SK-N-SH (cell line): Measurements from ENCODE around the gene GUCA2B. TPM values are rescaled to one million over a fixed set of nuclear protein-coding genes. Genes with fewer than 3 reads are reported as not detected.

ENCODE experiments used
- CTCF ChIA-PET: fragments of 300-600, 350-600 bp; formaldehyde crosslinking; extraction: SDS; loops from one replicate; lab custom pipeline; 2021; lab: Yijun Ruan, JAX
- POLR2A ChIA-PET: fragments of 350-600 bp; sonication (Branson Sonifier 250); formaldehyde crosslinking; extraction: SDS; loops from one replicate; lab custom pipeline; 2020; ENCODE audit warnings: antibody characterized with exemption, inconsistent platforms; lab: Yijun Ruan, JAX
- DNase-seq: peaks from one replicate; pipeline ENCODE4 v3.0.0; 2012
- H2AFZ ChIP-seq: fragments of 200-600 bp; sonication (generic); 2 replicates; pipeline ENCODE4 v1.8.1; 2016; ENCODE audit warnings: antibody characterized with exemption, mild to moderate bottlenecking, low read depth
- H3F3A ChIP-seq: fragments of 200-600 bp; sonication (generic); replicated peaks from 2 replicates; pipeline ENCODE3; 2016; ENCODE audit warnings: antibody characterized with exemption, mild to moderate bottlenecking; ENCODE audit not compliant: insufficient read depth
- H3K27ac ChIP-seq, 2 experiments: fragments of 200-500 bp in 1 of 2; fragments of 200-600 bp in 1 of 2; sonication (Bioruptor generic) in 1 of 2; sonication (generic), shearing (Covaris generic) in 1 of 2; 2 replicates each; pipeline versions ENCODE4 v1.5.1 to v1.6.1; 2014 to 2016; ENCODE audit warnings: low read depth in 2 of 2, inconsistent platforms in 1 of 2, low read length in 1 of 2, mild to moderate bottlenecking in 1 of 2, mixed read lengths in 1 of 2
- H3K27me3 ChIP-seq: fragments of 200-600 bp; sonication (generic), shearing (Covaris generic); 2 replicates; pipeline ENCODE4 v1.6.1; 2016; ENCODE audit warnings: mixed run types; ENCODE audit not compliant: insufficient read depth
- H3K36me3 ChIP-seq, 2 experiments: fragments of 200-500 bp in 1 of 2; fragments of 200-600 bp in 1 of 2; sonication (Bioruptor generic) in 1 of 2; sonication (generic) in 1 of 2; replicated peaks in 1 of 2; 2 replicates each; pipeline versions ENCODE3 to v1.5.1; 2014 to 2016; ENCODE audit warnings: low read length in 1 of 2, mild to moderate bottlenecking in 1 of 2; ENCODE audit not compliant: insufficient read depth in 2 of 2, control insufficient read depth in 1 of 2
- H3K4me1 ChIP-seq, 2 experiments: fragments of 200-500 bp in 1 of 2; fragments of 200-600 bp in 1 of 2; sonication (Bioruptor generic) in 1 of 2; sonication (generic), shearing (Covaris generic) in 1 of 2; 2 replicates each; pipeline versions ENCODE4 v1.5.1 to v1.6.1; 2014 to 2016; ENCODE audit warnings: low read depth in 1 of 2, low read length in 1 of 2, mixed run types in 1 of 2; ENCODE audit not compliant: insufficient read depth in 2 of 2, control insufficient read depth in 1 of 2
- H3K4me2 ChIP-seq: fragments of 200-600 bp; sonication (generic), shearing (Covaris generic); 2 replicates; pipeline ENCODE4 v1.6.1; 2017; ENCODE audit warnings: mixed run types
- H3K4me3 ChIP-seq, 2 experiments: fragments of 200-500 bp in 1 of 2; fragments of 200-600 bp in 1 of 2; sonication (Bioruptor generic) in 1 of 2; sonication (generic), shearing (Covaris generic) in 1 of 2; 2 replicates each; pipeline versions ENCODE4 v1.5.1 to v1.8.1; 2014 to 2016; ENCODE audit warnings: low read depth in 2 of 2, inconsistent platforms in 1 of 2, low read length in 1 of 2, mild to moderate bottlenecking in 1 of 2, mixed read lengths in 1 of 2, moderate library complexity in 1 of 2
- H3K79me2 ChIP-seq: fragments of 200-600 bp; sonication (generic); 2 replicates; pipeline ENCODE4 v1.8.1; 2017; ENCODE audit warnings: mild to moderate bottlenecking; ENCODE audit not compliant: insufficient read depth
- H3K9ac ChIP-seq: fragments of 200-600 bp; sonication (generic); 2 replicates; pipeline ENCODE4 v1.6.1; 2017; ENCODE audit warnings: mixed run types
- H3K9me2 ChIP-seq: fragments of 200-600 bp; sonication (generic); 2 replicates; pipeline ENCODE4 v1.6.1; 2017; ENCODE audit warnings: mixed run types
- H3K9me3 ChIP-seq: fragments of 200-600 bp; sonication (generic); 2 replicates; pipeline ENCODE4 v1.6.1; 2017; ENCODE audit warnings: mixed run types, mild to moderate bottlenecking, moderate library complexity
- H4K20me1 ChIP-seq: fragments of 200-600 bp; sonication (generic); 2 replicates; pipeline ENCODE4 v1.6.1; 2017; ENCODE audit warnings: mild to moderate bottlenecking, mixed run types; ENCODE audit not compliant: insufficient read depth
- CHD2 ChIP-seq: fragments of 150-350 bp; IDR thresholded peaks from 2 replicates; pipeline ENCODE4 v1.6.1; 2018; ENCODE audit warnings: low read length; ENCODE audit not compliant: partially characterized antibody
- CTCF ChIP-seq: fragments of 200-600 bp; sonication (generic); IDR thresholded peaks from 2 replicates; pipeline ENCODE4 v1.6.1; 2017; ENCODE audit warnings: antibody characterized with exemption, mild to moderate bottlenecking, moderate library complexity
- ELF1 ChIP-seq: IDR thresholded peaks from 2 replicates; pipeline ENCODE4 v1.4.0; 2012
- FOSL2 ChIP-seq: IDR thresholded peaks from 2 replicates; pipeline ENCODE4 v1.4.0; 2012; ENCODE audit warnings: low read depth, mild to moderate bottlenecking, moderate library complexity, borderline replicate concordance
- FOXJ3 ChIP-seq: sonication (generic); formaldehyde crosslinking; IDR thresholded peaks from 2 replicates; pipeline ENCODE4 v1.5.1; 2020; ENCODE audit warnings: mild to moderate bottlenecking, missing genetic modification reagents
- GATA2 ChIP-seq: sonication (generic); formaldehyde crosslinking; IDR thresholded peaks from 2 replicates; pipeline ENCODE4 v1.5.0; 2020; ENCODE audit warnings: mild to moderate bottlenecking, missing genetic modification reagents
- IRF3 ChIP-seq: fragments of 150-350 bp; IDR thresholded peaks from 2 replicates; pipeline ENCODE4 v1.6.1; 2016; ENCODE audit warnings: mild to moderate bottlenecking, low read depth, low read length
- JUND ChIP-seq: IDR thresholded peaks from 2 replicates; pipeline ENCODE4 v1.4.0; 2012
- MAX ChIP-seq: IDR thresholded peaks from 2 replicates; pipeline ENCODE4 v1.4.0; 2012; ENCODE audit warnings: low read depth
- MEF2A ChIP-seq: IDR thresholded peaks from 2 replicates; pipeline ENCODE4 v1.4.0; 2012; ENCODE audit warnings: low read depth, borderline replicate concordance
- MXI1 ChIP-seq: IDR thresholded peaks from 2 replicates; pipeline ENCODE4 v1.6.1; 2012; ENCODE audit warnings: mild to moderate bottlenecking, low read depth, low read length, improper control_type of control experiment
- NFIC ChIP-seq: IDR thresholded peaks from 2 replicates; pipeline ENCODE4 v1.4.0; 2012; ENCODE audit warnings: borderline replicate concordance
- PBX3 ChIP-seq: IDR thresholded peaks from 2 replicates; pipeline ENCODE4; 2012
- RAD21 ChIP-seq: IDR thresholded peaks from 2 replicates; pipeline ENCODE4 v1.6.1; 2012; ENCODE audit warnings: mild to moderate bottlenecking, low read length
- RCOR1 ChIP-seq: fragments of 150-350 bp; IDR thresholded peaks from 2 replicates; pipeline ENCODE4 v1.6.1; 2017; ENCODE audit warnings: antibody characterized with exemption, low read length
- RXRA ChIP-seq: IDR thresholded peaks from 2 replicates; pipeline ENCODE4 v1.4.0; 2012; ENCODE audit warnings: low read depth, mild to moderate bottlenecking, borderline replicate concordance
- SMC3 ChIP-seq: IDR thresholded peaks from 2 replicates; pipeline ENCODE4 v1.6.1; 2012; ENCODE audit warnings: low read depth, low read length, improper control_type of control experiment
- TAF1 ChIP-seq: IDR thresholded peaks from 2 replicates; pipeline ENCODE4 v1.6.1; 2012; ENCODE audit warnings: low read depth, mild to moderate bottlenecking, low read length, moderate library complexity, borderline replicate concordance
- TEAD4 ChIP-seq: IDR thresholded peaks from 2 replicates; pipeline ENCODE4 v1.4.0; 2012; ENCODE audit warnings: mild to moderate bottlenecking, borderline replicate concordance; ENCODE audit not compliant: insufficient read depth
- USF2 ChIP-seq: fragments of 150-350 bp; IDR thresholded peaks from 2 replicates; pipeline ENCODE4 v1.6.1; 2017; ENCODE audit warnings: antibody characterized with exemption, low read length, low read depth, borderline replicate concordance
- WGBS: methylation state at CpG from one replicate; pipeline ENCODE4 v1.1.6; 2017; ENCODE audit warnings: low lambda C conversion rate; 5-methylcytosine and 5-hydroxymethylcytosine counted together
- polyA plus RNA-seq, 3 experiments: library from polyadenylated mRNA; depleted of rRNA; stranded (reverse); fragments of >200 nt; gene quantifications; 2 replicates each; pipeline ENCODE4 v1.2.3, GENCODE V29; 2012

The GUCA2B gene
- polyA plus RNA-seq, 1 of the 3 experiments (the other 2 are of a cell fraction): not detected

- H3K9me2 ChIP-seq: no peaks in the 10 kb centered on the region
- no peak overlapping the region; a peak in 1 of 4 replicates for H3K4me3 ChIP-seq
- H3K9me3 ChIP-seq: no peaks in the 10 kb centered on the region
- no peaks in the 10 kb centered on the region for H4K20me1 ChIP-seq
- ChIA-PET CTCF (interaction anchor here (0.6 to 3.4 kb wide), 37 partner anchors 9 to 611 kb away, joined by 3 to 19 read pairs (median 4); partner anchors contain the start of genes CCDC30, CLDN19 and GUCA2A), POLR2A (no interaction called here)
- no peaks in the 10 kb centered on the region for H3K36me3 ChIP-seq
- 31% methylated on average over 16 of the region's 19 CpGs for WGBS
- TF ChIP-seq CTCF (peak; percentile 85), SMC3 (peak; percentile 84), ELF1 (no peak), RCOR1 (no peak), GATA2 (CRISPR knock-in tag) (no peak), PBX3 (no peak), RAD21 (peak; percentile 94), USF2 (no peak), MEF2A (no peak)
- H3K79me2 ChIP-seq: no peaks in the 10 kb centered on the region
- no peak overlapping the region for H3K4me2 ChIP-seq
- no peak overlapping the region for H2AFZ ChIP-seq
- no peaks in the 10 kb centered on the region for H3F3A ChIP-seq
- H3K9ac ChIP-seq: no peak overlapping the region
- peak; percentile 85 for DNase-seq
- no peak overlapping the region for H3K27ac ChIP-seq
- H3K27me3 ChIP-seq: peaks cover 16% of the 10 kb centered on the region
- H3K4me1 ChIP-seq: no peaks in the 10 kb centered on the region
Observed at GRCh38 chr1:42146626-42147320, 6.4 kb upstream of the GUCA2B start.

GRCh38 chr1:42148166-42148565 is 5.0 kb upstream of the GUCA2B start:
- H3K4me2 ChIP-seq: no peak overlapping the region
- H3K4me3 ChIP-seq: no peak overlapping the region
- ChIA-PET POLR2A (no interaction called here), CTCF (interaction anchor here (0.9 to 3.4 kb wide), 14 partner anchors 8 to 609 kb away, joined by 3 to 19 read pairs (median 10); partner anchors contain the start of gene GUCA2A)
- no peak overlapping the region for H3K27ac ChIP-seq
- H3F3A ChIP-seq: no peaks in the 10 kb centered on the region
- WGBS: 4% methylated on average over 1 of the region's 1 CpG
- no peak overlapping the region for H3K9ac ChIP-seq
- H3K4me1 ChIP-seq: no peaks in the 10 kb centered on the region
- no peaks in the 10 kb centered on the region for H4K20me1 ChIP-seq
- H2AFZ ChIP-seq: no peak overlapping the region
- no peaks in the 10 kb centered on the region for H3K9me2 ChIP-seq
- H3K79me2 ChIP-seq: no peaks in the 10 kb centered on the region
- peaks cover 16% of the 10 kb centered on the region for H3K27me3 ChIP-seq
- no peaks in the 10 kb centered on the region for H3K9me3 ChIP-seq
- no peak for TF ChIP-seq FOXJ3 (CRISPR knock-in tag)
- TF ChIP-seq CHD2: no peak
- TF ChIP-seq MXI1: no peak
- TF ChIP-seq TEAD4: no peak
- TF ChIP-seq IRF3: no peak
- TF ChIP-seq JUND: no peak
- TF ChIP-seq RXRA: no peak
- TF ChIP-seq MAX: no peak
- TF ChIP-seq PBX3: no peak
- TF ChIP-seq NFIC: no peak
- TF ChIP-seq TAF1: no peak
- TF ChIP-seq MEF2A: no peak
- no peak for TF ChIP-seq FOSL2
- TF ChIP-seq GATA2 (CRISPR knock-in tag): no peak
- no peak for DNase-seq
- H3K36me3 ChIP-seq: no peaks in the 10 kb centered on the region
